Measurements from ENCODE around the gene ABCC8.

DNA sequence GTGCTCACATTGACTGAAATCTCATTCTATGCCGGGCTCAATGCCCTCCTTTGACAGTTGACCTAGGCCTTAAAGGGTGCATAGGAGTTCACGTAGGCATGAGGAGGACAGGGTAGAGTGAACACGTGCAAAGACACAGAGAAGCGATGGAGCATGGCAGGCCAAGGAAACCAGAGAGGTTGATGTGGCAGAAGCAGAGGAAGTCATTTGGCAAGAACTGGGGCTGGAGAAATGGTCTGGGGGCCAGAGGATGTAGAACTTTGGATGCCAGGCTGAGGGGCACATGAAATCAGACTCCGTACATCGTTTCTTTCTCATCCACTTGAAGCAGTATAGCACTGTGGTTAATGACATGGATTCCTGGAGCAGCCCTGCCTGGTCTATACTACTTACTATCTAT lies 13.6 kb upstream of the ABCC8 start:
- TF ChIP-seq, protein P1, sequence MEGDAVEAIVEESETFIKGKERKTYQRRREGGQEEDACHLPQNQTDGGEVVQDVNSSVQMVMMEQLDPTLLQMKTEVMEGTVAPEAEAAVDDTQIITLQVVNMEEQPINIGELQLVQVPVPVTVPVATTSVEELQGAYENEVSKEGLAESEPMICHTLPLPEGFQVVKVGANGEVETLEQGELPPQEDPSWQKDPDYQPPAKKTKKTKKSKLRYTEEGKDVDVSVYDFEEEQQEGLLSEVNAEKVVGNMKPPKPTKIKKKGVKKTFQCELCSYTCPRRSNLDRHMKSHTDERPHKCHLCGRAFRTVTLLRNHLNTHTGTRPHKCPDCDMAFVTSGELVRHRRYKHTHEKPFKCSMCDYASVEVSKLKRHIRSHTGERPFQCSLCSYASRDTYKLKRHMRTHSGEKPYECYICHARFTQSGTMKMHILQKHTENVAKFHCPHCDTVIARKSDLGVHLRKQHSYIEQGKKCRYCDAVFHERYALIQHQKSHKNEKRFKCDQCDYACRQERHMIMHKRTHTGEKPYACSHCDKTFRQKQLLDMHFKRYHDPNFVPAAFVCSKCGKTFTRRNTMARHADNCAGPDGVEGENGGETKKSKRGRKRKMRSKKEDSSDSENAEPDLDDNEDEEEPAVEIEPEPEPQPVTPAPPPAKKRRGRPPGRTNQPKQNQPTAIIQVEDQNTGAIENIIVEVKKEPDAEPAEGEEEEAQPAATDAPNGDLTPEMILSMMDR (conservative IDR thresholded peaks at IDR 0.05; ENCODE audit: low read depth in 2 of 2) = no peak
- TF ChIP-seq POLR2AphosphoS5 (IDR thresholded peaks at IDR 0.05; ENCODE audit: low read depth) (no peak), CREB1 (CRISPR knock-in tag; IDR thresholded peaks at IDR 0.05; ENCODE audit: low read depth) (no peak), EZH2phosphoT487 (IDR thresholded peaks at IDR 0.05; ENCODE audit: unreplicated experiment) (no peak), STAT1 (IDR thresholded peaks at IDR 0.05; ENCODE audit: unreplicated experiment) (no peak), EZH2 (IDR thresholded peaks at IDR 0.05; ENCODE audit: low read depth, unreplicated experiment) (no peak), ETS1 (IDR thresholded peaks at IDR 0.05) (no peak), ZNF331 (CRISPR knock-in tag; IDR thresholded peaks at IDR 0.05; ENCODE audit: low read depth) (no peak), ZNF114 (CRISPR knock-in tag; IDR thresholded peaks at IDR 0.05) (no peak)
- TF ChIP-seq, protein P2, sequence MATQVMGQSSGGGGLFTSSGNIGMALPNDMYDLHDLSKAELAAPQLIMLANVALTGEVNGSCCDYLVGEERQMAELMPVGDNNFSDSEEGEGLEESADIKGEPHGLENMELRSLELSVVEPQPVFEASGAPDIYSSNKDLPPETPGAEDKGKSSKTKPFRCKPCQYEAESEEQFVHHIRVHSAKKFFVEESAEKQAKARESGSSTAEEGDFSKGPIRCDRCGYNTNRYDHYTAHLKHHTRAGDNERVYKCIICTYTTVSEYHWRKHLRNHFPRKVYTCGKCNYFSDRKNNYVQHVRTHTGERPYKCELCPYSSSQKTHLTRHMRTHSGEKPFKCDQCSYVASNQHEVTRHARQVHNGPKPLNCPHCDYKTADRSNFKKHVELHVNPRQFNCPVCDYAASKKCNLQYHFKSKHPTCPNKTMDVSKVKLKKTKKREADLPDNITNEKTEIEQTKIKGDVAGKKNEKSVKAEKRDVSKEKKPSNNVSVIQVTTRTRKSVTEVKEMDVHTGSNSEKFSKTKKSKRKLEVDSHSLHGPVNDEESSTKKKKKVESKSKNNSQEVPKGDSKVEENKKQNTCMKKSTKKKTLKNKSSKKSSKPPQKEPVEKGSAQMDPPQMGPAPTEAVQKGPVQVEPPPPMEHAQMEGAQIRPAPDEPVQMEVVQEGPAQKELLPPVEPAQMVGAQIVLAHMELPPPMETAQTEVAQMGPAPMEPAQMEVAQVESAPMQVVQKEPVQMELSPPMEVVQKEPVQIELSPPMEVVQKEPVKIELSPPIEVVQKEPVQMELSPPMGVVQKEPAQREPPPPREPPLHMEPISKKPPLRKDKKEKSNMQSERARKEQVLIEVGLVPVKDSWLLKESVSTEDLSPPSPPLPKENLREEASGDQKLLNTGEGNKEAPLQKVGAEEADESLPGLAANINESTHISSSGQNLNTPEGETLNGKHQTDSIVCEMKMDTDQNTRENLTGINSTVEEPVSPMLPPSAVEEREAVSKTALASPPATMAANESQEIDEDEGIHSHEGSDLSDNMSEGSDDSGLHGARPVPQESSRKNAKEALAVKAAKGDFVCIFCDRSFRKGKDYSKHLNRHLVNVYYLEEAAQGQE (IDR thresholded peaks at IDR 0.05; ENCODE audit: unreplicated experiment) = no peak
